Parathyroid adenoma (tissue), 2 donors: ENCODE data around the gene KPNA5.

Experiments used
- H2AFZ ChIP-seq: fragments of 300-600 bp; sonication (generic); one replicate; pipeline ENCODE4 v1.7.0; 2017; ENCODE audit warnings: antibody characterized with exemption, mild to moderate bottlenecking
- H3K27ac ChIP-seq: fragments of 300-600 bp; sonication (generic); one replicate; pipeline ENCODE4 v1.7.0; 2017
- H3K27me3 ChIP-seq: fragments of 300-600 bp; sonication (generic); one replicate; pipeline ENCODE4 v1.7.0; 2017; ENCODE audit warnings: low read length; ENCODE audit not compliant: control insufficient read depth, insufficient read depth
- H3K36me3 ChIP-seq: fragments of 300-600 bp; sonication (generic); one replicate; pipeline ENCODE4 v1.7.0; 2017; ENCODE audit warnings: low read length; ENCODE audit not compliant: control insufficient read depth, insufficient read depth
- H3K4me1 ChIP-seq: fragments of 300-600 bp; sonication (generic); one replicate; pipeline ENCODE4 v1.7.0; 2017; ENCODE audit warnings: control low read depth
- H3K4me2 ChIP-seq: fragments of 300-600 bp; sonication (generic); one replicate; pipeline ENCODE4 v1.7.0; 2017; ENCODE audit warnings: low read length
- H3K4me3 ChIP-seq: fragments of 300-600 bp; sonication (generic); one replicate; pipeline ENCODE4 v1.7.0; 2017; ENCODE audit warnings: low read depth, low read length
- H3K79me2 ChIP-seq: fragments of 300-600 bp; sonication (generic); one replicate; pipeline ENCODE4 v1.7.0; 2017; ENCODE audit warnings: control low read depth
- H3K9ac ChIP-seq: fragments of 300-600 bp; sonication (generic); one replicate; pipeline ENCODE4 v1.7.0; 2017; ENCODE audit warnings: mild to moderate bottlenecking
- H3K9me3 ChIP-seq: fragments of 300-600 bp; sonication (generic); one replicate; pipeline ENCODE4 v1.7.0; 2017; ENCODE audit warnings: low read length; ENCODE audit not compliant: control insufficient read depth
- TF ChIP-seq, protein P1 (sequence below): fragments of 300-600 bp; sonication (generic); IDR thresholded peaks from one replicate; pipeline ENCODE4 v1.7.0; 2017; ENCODE audit warnings: antibody characterized with exemption, mild to moderate bottlenecking
- donor health status: primary hyperparathyroidism.

KPNA5 gene

DNA sequence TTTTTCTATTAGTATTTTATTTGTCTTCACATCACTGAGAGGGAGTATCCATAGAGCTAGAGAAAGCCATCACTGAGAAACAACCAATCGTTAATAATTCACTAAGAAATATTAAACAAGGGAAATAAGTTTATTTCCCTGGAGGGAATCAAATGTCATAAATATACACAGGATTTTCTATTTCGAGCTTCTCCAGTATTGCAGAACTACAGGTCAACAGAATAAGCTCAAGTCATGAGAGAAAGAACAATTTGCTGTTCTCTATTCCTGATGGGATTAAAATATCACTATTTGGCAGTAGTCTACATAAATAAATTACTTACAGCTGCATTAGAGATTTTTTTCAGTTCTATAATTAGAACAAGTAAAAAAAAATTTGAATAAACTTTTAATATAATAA is 86.7 kb downstream of the KPNA5 start:
- H3K9ac ChIP-seq = no peak overlapping the region
- no peak overlapping the region for H3K4me2 ChIP-seq
- H3K27ac ChIP-seq = no peak overlapping the region
- H2AFZ ChIP-seq = no peak overlapping the region
- no peaks in the 10 kb centered on the region for H3K4me1 ChIP-seq
- TF ChIP-seq, protein P1, sequence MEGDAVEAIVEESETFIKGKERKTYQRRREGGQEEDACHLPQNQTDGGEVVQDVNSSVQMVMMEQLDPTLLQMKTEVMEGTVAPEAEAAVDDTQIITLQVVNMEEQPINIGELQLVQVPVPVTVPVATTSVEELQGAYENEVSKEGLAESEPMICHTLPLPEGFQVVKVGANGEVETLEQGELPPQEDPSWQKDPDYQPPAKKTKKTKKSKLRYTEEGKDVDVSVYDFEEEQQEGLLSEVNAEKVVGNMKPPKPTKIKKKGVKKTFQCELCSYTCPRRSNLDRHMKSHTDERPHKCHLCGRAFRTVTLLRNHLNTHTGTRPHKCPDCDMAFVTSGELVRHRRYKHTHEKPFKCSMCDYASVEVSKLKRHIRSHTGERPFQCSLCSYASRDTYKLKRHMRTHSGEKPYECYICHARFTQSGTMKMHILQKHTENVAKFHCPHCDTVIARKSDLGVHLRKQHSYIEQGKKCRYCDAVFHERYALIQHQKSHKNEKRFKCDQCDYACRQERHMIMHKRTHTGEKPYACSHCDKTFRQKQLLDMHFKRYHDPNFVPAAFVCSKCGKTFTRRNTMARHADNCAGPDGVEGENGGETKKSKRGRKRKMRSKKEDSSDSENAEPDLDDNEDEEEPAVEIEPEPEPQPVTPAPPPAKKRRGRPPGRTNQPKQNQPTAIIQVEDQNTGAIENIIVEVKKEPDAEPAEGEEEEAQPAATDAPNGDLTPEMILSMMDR = no peak
- H3K79me2 ChIP-seq = no peaks in the 10 kb centered on the region
- no peak overlapping the region for H3K4me3 ChIP-seq
- no peaks in the 10 kb centered on the region for H3K9me3 ChIP-seq
- no peaks in the 10 kb centered on the region for H3K36me3 ChIP-seq
- H3K27me3 ChIP-seq = peaks cover 3% of the 10 kb centered on the region

DNA sequence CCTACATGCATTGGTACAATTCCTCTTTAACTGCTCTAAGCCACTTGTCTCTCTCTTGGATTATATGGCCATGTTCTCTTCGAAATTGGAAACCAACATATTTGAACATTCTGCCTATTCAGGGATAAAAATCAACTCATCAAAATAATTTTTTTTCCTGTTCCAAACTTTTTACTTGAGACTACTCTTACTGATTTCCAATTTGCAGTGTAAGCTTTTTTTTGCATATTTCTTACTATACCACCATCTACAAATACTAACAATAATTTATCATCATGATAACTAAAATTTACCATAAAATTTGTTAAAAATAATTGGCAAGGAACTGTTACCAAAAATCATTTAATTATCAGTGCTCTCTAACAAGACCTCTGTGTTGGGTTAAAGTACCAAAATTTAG is 91.4 kb downstream of the KPNA5 start:
- Histone ChIP-seq H3K27ac (no peak overlapping the region), H3K4me3 (no peak overlapping the region), H3K27me3 (no peaks in the 10 kb centered on the region), H3K9ac (no peak overlapping the region), H3K4me1 (no peaks in the 10 kb centered on the region), H3K36me3 (no peaks in the 10 kb centered on the region), H3K79me2 (no peaks in the 10 kb centered on the region), H2AFZ (no peak overlapping the region), H3K9me3 (no peaks in the 10 kb centered on the region), H3K4me2 (no peak overlapping the region)
- TF ChIP-seq, protein P1 = no peak

DNA sequence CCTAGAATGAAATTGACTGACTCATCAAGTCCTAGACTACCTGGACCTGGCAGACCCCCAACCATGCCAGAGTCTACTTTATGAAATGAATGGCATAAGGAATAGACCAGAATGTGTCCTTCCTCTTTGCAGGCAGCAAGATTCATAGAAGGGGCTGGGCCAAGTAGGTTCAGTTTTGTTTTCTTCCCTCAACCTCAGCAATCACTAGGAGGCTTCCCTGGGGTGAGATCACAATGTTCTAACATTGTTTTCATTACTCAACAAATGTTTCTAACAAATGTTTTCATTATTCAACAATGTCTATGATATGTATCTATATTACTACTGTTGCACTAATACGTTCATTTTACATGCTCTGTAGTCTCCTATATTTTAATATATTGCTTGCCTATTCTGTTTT is 92.9 kb downstream of the KPNA5 start:
- Histone ChIP-seq H3K9me3 (no peaks in the 10 kb centered on the region), H3K36me3 (no peaks in the 10 kb centered on the region), H3K4me1 (no peaks in the 10 kb centered on the region), H3K4me2 (no peak overlapping the region), H3K27ac (no peak overlapping the region), H3K79me2 (no peaks in the 10 kb centered on the region), H2AFZ (no peak overlapping the region), H3K9ac (no peak overlapping the region), H3K4me3 (no peak overlapping the region), H3K27me3 (no peaks in the 10 kb centered on the region)
- TF ChIP-seq, protein P1 = no peak

DNA sequence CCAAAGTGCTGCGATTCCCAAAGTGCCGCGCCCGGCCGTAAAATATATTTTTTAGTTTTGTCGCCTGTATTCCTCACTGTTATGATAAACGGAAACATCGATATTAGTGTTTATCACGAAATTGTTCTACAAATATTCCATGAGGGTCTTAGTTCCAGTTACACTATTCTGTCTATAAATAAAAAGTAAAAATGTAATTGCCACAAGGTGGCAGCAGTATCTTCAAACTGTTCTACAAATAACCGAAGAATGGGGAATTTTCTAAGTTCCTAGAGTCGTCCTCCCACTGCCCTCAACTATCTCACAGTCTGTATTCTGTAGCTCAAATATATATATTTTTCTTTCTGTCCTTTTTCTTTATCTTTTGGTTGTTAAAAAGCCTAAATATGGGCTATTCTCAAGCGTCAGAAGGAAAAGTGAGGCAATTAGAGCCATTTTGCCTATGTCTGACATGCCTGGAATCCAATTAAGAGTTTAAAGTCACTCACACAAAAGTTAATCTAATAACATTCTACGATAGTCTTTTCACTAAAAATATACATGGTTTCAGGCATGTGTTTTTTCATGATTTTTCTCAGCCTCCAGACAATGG is 98.7 kb downstream of the KPNA5 start:
- H3K4me3 ChIP-seq = peak overlapping the region; percentile 36

More for the DNA sequence above, 98.7 kb downstream of the KPNA5 start:
- TF ChIP-seq, protein P1 = peak; percentile 42
- peak overlapping the region; percentile 48 for H3K4me2 ChIP-seq
- H3K4me1 ChIP-seq = no peaks in the 10 kb centered on the region
- H3K27ac ChIP-seq = no peak overlapping the region
- H3K36me3 ChIP-seq = no peaks in the 10 kb centered on the region
- no peak overlapping the region for H3K9ac ChIP-seq
- H3K9me3 ChIP-seq = no peaks in the 10 kb centered on the region
- H2AFZ ChIP-seq = peak overlapping the region; percentile 6
- no peaks in the 10 kb centered on the region for H3K79me2 ChIP-seq
- H3K27me3 ChIP-seq = no peaks in the 10 kb centered on the region
